SK-N-SH treated with all-trans-retinoic acid at 6 μM for 48 hours (cell line): Measurements from ENCODE around the gene ADIPOR2.

Experiments used
- ARNTL ChIP-seq: fragments of 450-650 bp; formaldehyde crosslinking; IDR thresholded peaks from 2 replicates; pipeline ENCODE4 v1.5.0; 2020; ENCODE audit warnings: low read depth, mild to moderate bottlenecking, moderate library complexity, borderline replicate concordance
- GLIS3 ChIP-seq: fragments of 250-450 bp; sonication (Bioruptor Pico); IDR thresholded peaks from 2 replicates; pipeline ENCODE4 v1.5.0; 2020; ENCODE audit warnings: mild to moderate bottlenecking, moderate library complexity
- ISL1 ChIP-seq: fragments of 250-450 bp; sonication (Bioruptor Pico); IDR thresholded peaks from 2 replicates; pipeline ENCODE4 v2.1.2; 2022; ENCODE audit warnings: mild to moderate bottlenecking, moderate library complexity
- RARB ChIP-seq: fragments of 250-450 bp; sonication (Bioruptor Pico); IDR thresholded peaks from 2 replicates; pipeline ENCODE4 v1.8.0; 2021; ENCODE audit warnings: mild to moderate bottlenecking, moderate library complexity
- ZFP3 ChIP-seq: fragments of 250-450 bp; sonication (Bioruptor Pico); IDR thresholded peaks from 2 replicates; pipeline ENCODE4 v1.5.0; 2020; ENCODE audit warnings: mild to moderate bottlenecking, moderate library complexity
- ZFP30 ChIP-seq: fragments of 450-650 bp; formaldehyde crosslinking; IDR thresholded peaks from 2 replicates; pipeline ENCODE4 v1.5.0; 2022; ENCODE audit warnings: mild to moderate bottlenecking, moderate library complexity
- TF ChIP-seq, protein P1 (sequence below): fragments of 250-450 bp; sonication (Bioruptor Pico); IDR thresholded peaks from 2 replicates; pipeline ENCODE4 v1.8.0; 2020; ENCODE audit warnings: mild to moderate bottlenecking, moderate library complexity, borderline replicate concordance

- TF ChIP-seq ISL1 (no peak), ARNTL (CRISPR knock-in tag) (no peak), ZFP3 (no peak), ZFP30 (CRISPR knock-in tag) (no peak), GLIS3 (CRISPR knock-in tag) (no peak), RARB (CRISPR knock-in tag) (no peak)
- TF ChIP-seq, protein P1, sequence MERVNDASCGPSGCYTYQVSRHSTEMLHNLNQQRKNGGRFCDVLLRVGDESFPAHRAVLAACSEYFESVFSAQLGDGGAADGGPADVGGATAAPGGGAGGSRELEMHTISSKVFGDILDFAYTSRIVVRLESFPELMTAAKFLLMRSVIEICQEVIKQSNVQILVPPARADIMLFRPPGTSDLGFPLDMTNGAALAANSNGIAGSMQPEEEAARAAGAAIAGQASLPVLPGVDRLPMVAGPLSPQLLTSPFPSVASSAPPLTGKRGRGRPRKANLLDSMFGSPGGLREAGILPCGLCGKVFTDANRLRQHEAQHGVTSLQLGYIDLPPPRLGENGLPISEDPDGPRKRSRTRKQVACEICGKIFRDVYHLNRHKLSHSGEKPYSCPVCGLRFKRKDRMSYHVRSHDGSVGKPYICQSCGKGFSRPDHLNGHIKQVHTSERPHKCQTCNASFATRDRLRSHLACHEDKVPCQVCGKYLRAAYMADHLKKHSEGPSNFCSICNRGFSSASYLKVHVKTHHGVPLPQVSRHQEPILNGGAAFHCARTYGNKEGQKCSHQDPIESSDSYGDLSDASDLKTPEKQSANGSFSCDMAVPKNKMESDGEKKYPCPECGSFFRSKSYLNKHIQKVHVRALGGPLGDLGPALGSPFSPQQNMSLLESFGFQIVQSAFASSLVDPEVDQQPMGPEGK (CRISPR knock-in tag) = no peak
Measured at GRCh38 chr12:1823237-1823636, 132.4 kb downstream of the ADIPOR2 start.
